Naive thymus-derived CD8-positive, alpha-beta T cell (primary cell): ENCODE measurements around the gene ACTBL2. TPM values are rescaled to one million over a fixed set of nuclear protein-coding genes. Genes with fewer than 3 reads are reported as not detected.

Experiments used
- ATAC-seq, 2 donors: fragments of 150-1000 bp; cut with Tn5 transposase in 1 of 2; sonication (Bioruptor Pico), chemical (Tn5 transposase) in 1 of 2; 1 replicate in 1 of 2; 2 replicates in 1 of 2; pipeline ENCODE4 v1.10.0; 2021; ENCODE audit warnings: mild to moderate bottlenecking in 2 of 2, moderate library complexity in 2 of 2
- POLR2A ChIA-PET: fragments of 350-600 bp; sonication (Branson Sonifier 250); formaldehyde crosslinking; loops from one replicate; lab custom pipeline; 2021; ENCODE audit warnings: antibody characterized with exemption; lab: Charles Lee
- DNase-seq, 10 donors: peaks; one replicate each; pipeline versions ENCODE4 v3.0.0 to v3.0.0-alpha.2; 2020 to 2022
- H3K27ac Mint-ChIP-seq, 10 donors: one replicate each; pipeline ENCODE4 v1.8.0; 2020 to 2022; ENCODE audit warnings: mild to moderate bottlenecking in 10 of 10, mixed read lengths in 10 of 10, moderate library complexity in 4 of 10, inconsistent platforms in 1 of 10
- H3K27me3 Mint-ChIP-seq, 5 donors: one replicate each; pipeline ENCODE4 v1.8.0; 2021 to 2022; ENCODE audit warnings: mixed read lengths in 5 of 5
- H3K36me3 Mint-ChIP-seq, 3 donors: one replicate each; pipeline ENCODE4 v1.8.0; 2020 to 2022; ENCODE audit warnings: mixed read lengths in 3 of 3, mild to moderate bottlenecking in 2 of 3, inconsistent platforms in 1 of 3
- H3K4me1 Mint-ChIP-seq, 4 donors: one replicate each; pipeline ENCODE4 v1.8.0; 2021 to 2022; ENCODE audit warnings: mixed read lengths in 4 of 4
- H3K4me3 Mint-ChIP-seq, 10 donors: one replicate each; pipeline ENCODE4 v1.8.0; 2020 to 2022; ENCODE audit warnings: mild to moderate bottlenecking in 10 of 10, mixed read lengths in 10 of 10, moderate library complexity in 6 of 10, inconsistent platforms in 1 of 10
- H3K9me3 Mint-ChIP-seq, 9 donors: one replicate each; pipeline ENCODE4 v1.8.0; 2020 to 2022; ENCODE audit warnings: mixed read lengths in 9 of 9, mild to moderate bottlenecking in 3 of 9, inconsistent platforms in 1 of 9, moderate library complexity in 1 of 9
- polyA plus RNA-seq, 3 donors: library from polyadenylated mRNA; unstranded; fragments of 300-500 nt; fragmentation: Illumina TruSeq; gene quantifications; one replicate each; pipeline ENCODE4 v1.2.3, GENCODE V29; 2021
- total RNA-seq, 8 experiments: library from RNA in 2 of 8; stranded (reverse) in 2 of 8; gene quantifications; one replicate each; pipeline ENCODE4 v1.2.3 and lab custom pipeline; 2021 to 2026

The ACTBL2 gene
- total and polyA plus RNA-seq, 5 experiments from 2014 or later = not detected

GRCh38 chr5:57505272-57506200 lies 22.9 kb upstream of the ACTBL2 start:
- ATAC-seq (no peak), DNase-seq (no peak)
- H3K36me3 Mint-ChIP-seq = no peaks in the 10 kb centered on the region
- POLR2A ChIA-PET = no interaction called here
- no peak overlapping the region for H3K4me3 Mint-ChIP-seq
- no peaks in the 10 kb centered on the region for H3K4me1 Mint-ChIP-seq
- H3K9me3 Mint-ChIP-seq = no peaks in the 10 kb centered on the region
- peaks cover 0 to 4% (median under 1%) of the 10 kb centered on the region in 5 donors for H3K27me3 Mint-ChIP-seq
- no peak overlapping the region for H3K27ac Mint-ChIP-seq

DNA sequence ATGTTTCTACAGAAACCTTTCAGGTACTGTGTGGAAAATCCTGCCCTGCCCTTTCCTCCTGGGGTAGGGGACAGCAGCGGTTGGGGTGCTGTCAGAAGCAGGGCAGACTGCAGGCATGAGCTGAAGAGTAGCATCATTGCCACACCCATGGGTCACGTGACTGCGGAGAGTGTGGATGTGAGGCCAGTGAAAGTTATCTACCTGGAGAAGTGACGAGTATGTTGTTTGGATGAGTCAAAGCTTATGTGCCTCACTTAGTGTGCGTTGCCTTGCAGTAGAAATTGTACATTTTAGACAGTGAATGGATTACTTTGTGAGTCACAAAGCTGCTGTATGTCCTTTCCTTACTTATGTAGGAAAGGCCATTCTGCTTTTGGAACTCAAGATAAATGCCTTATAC lies 21.7 kb upstream of the ACTBL2 start:
- Mint-ChIP-seq H3K27ac (no peak overlapping the region), H3K9me3 (no peaks in the 10 kb centered on the region), H3K4me3 (no peak overlapping the region), H3K4me1 (peaks cover 0 to 3% (median 0%) of the 10 kb centered on the region in 4 donors), H3K27me3 (peaks cover 0 to 4% (median 0%) of the 10 kb centered on the region in 5 donors), H3K36me3 (no peaks in the 10 kb centered on the region)
- ATAC-seq = no peak
- POLR2A ChIA-PET = no interaction called here
- no peak for DNase-seq

- peaks cover 0 to 9% (median 0%) of the 10 kb centered on the region in 4 donors for H3K4me1 Mint-ChIP-seq
- ATAC-seq (no peak), DNase-seq (no peak)
- no peak overlapping the region for H3K27ac Mint-ChIP-seq
- peaks cover 0 to 4% (median 0%) of the 10 kb centered on the region in 5 donors for H3K27me3 Mint-ChIP-seq
- no peak overlapping the region for H3K4me3 Mint-ChIP-seq
- POLR2A ChIA-PET = no interaction called here
- H3K36me3 Mint-ChIP-seq = no peaks in the 10 kb centered on the region
- H3K9me3 Mint-ChIP-seq = no peaks in the 10 kb centered on the region
Measured at GRCh38 chr5:57503433-57503832, 20.8 kb upstream of the ACTBL2 start.

DNA sequence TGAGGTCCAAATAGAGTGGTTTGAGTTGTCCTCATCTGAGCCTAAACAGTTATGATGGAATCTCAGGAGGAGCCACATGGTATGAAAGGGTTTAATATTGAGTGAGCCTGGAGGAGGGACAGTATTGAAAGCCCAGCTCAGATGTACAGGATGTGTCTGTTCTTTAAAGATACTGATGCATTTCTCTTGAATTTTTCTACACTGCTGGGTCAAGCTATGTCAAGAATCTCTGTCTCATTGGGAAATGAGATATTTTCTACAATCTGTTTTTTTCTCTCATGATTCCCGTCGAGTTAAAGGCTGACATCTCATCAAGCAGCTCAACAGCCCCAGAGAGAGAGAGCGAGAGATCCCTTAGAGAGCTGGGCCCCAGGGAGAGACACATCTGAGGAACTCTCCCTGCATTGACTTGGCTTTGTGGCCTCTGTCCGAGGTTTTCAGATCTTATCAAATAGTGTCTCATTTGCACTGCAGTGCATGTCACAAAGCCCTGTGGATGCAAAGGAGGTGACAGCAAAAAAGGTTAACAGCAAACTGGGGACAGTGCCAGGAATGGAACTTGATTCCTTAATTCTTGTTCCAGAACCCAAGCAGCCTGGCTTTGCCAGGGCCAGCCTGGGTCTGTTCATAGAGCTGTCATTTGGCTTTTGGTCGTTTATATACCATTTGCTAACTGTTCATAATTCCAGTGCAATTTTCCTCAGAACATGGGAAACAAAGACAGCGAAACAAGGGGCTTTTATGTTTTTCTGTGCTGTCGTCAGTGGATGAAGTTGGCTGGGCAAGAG lies 19.0 kb upstream of the ACTBL2 start:
- Mint-ChIP-seq H3K4me1 (peaks cover 0 to 11% (median 0%) of the 10 kb centered on the region in 4 donors), H3K27me3 (peaks cover 0 to 4% (median 0%) of the 10 kb centered on the region in 5 donors), H3K36me3 (no peaks in the 10 kb centered on the region), H3K4me3 (no peak overlapping the region), H3K27ac (peak overlapping the region in 2 of 10 donors; percentile 9 to 27), H3K9me3 (no peaks in the 10 kb centered on the region)
- DNase-seq (no peak), ATAC-seq (no peak)
- POLR2A ChIA-PET = no interaction called here

GRCh38 chr5:57499262-57500050 lies 16.8 kb upstream of the ACTBL2 start:
- ATAC-seq (no peak), DNase-seq (no peak)
- H3K27ac Mint-ChIP-seq = peak overlapping the region in 1 of 10 donors; percentile 70
- H3K4me1 Mint-ChIP-seq = peaks cover 6 to 23% (median 15%) of the 10 kb centered on the region in 4 donors
- no peaks in the 10 kb centered on the region for H3K36me3 Mint-ChIP-seq
- POLR2A ChIA-PET = no interaction called here
- peaks cover 0 to 4% (median 0%) of the 10 kb centered on the region in 5 donors for H3K27me3 Mint-ChIP-seq
- H3K4me3 Mint-ChIP-seq = peak overlapping the region in 6 of 10 donors; percentile 10 to 71 (median 44)
- H3K9me3 Mint-ChIP-seq = no peaks in the 10 kb centered on the region

GRCh38 chr5:57497733-57498132 lies 15.1 kb upstream of the ACTBL2 start:
- DNase-seq (no peak), ATAC-seq (no peak)
- POLR2A ChIA-PET = no interaction called here
- H3K27me3 Mint-ChIP-seq = peaks cover 0 to 5% (median 0%) of the 10 kb centered on the region in 5 donors
- H3K9me3 Mint-ChIP-seq = no peaks in the 10 kb centered on the region
- H3K4me1 Mint-ChIP-seq = peaks cover 10 to 28% (median 22%) of the 10 kb centered on the region in 4 donors
- no peaks in the 10 kb centered on the region for H3K36me3 Mint-ChIP-seq
- no peak overlapping the region for H3K27ac Mint-ChIP-seq
- H3K4me3 Mint-ChIP-seq = no peak overlapping the region

DNA sequence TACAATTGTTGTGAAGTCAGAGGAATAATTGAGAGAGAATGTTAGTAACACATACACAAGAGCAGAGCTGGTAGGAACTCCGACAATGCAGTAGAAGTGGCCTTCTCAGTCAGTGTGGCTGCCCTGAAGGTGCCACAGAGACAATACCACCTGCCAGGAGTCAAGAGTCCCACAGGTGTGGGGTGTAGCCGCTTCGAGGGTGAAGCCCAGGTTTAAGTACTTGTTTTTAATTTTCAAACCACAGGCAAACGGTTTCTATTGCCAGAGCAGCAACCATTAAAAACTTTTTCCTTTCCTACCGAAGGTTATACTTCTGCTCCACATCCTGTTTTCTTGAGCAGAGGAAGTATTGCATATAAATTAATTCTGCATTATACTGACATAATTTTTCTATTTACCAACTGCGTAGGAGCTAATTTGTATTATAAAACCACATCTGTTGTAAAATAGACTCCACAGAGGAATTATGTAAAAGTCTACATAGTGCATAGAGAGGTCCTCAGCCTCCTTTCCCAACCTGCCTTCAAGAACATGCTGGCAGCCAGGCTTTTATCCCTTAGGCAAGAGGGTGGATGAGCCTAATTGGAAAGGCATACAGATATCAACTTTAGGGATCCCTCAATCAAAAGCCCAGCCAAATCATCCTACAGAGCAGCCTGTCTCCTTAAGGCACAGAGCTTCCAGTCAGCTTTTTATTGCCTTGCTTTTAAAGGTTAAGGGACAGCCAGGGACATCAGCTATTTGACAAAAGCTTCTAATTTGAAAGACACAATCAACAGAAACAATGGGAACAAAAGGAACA lies 12.9 kb upstream of the ACTBL2 start:
- POLR2A ChIA-PET = no interaction called here
- H3K27me3 Mint-ChIP-seq = peaks cover 0 to 5% (median 0%) of the 10 kb centered on the region in 5 donors
- no peaks in the 10 kb centered on the region for H3K36me3 Mint-ChIP-seq
- peak overlapping the region in 6 of 10 donors; percentile 3 to 35 (median 15) for H3K4me3 Mint-ChIP-seq
- ATAC-seq (no peak), DNase-seq (peak in 1 of 10 donors; percentile 3)
- H3K4me1 Mint-ChIP-seq = peaks cover 10 to 28% (median 22%) of the 10 kb centered on the region in 4 donors
- no peaks in the 10 kb centered on the region for H3K9me3 Mint-ChIP-seq
- peak overlapping the region in 9 of 10 donors; percentile 52 to 85 (median 75) for H3K27ac Mint-ChIP-seq

DNA sequence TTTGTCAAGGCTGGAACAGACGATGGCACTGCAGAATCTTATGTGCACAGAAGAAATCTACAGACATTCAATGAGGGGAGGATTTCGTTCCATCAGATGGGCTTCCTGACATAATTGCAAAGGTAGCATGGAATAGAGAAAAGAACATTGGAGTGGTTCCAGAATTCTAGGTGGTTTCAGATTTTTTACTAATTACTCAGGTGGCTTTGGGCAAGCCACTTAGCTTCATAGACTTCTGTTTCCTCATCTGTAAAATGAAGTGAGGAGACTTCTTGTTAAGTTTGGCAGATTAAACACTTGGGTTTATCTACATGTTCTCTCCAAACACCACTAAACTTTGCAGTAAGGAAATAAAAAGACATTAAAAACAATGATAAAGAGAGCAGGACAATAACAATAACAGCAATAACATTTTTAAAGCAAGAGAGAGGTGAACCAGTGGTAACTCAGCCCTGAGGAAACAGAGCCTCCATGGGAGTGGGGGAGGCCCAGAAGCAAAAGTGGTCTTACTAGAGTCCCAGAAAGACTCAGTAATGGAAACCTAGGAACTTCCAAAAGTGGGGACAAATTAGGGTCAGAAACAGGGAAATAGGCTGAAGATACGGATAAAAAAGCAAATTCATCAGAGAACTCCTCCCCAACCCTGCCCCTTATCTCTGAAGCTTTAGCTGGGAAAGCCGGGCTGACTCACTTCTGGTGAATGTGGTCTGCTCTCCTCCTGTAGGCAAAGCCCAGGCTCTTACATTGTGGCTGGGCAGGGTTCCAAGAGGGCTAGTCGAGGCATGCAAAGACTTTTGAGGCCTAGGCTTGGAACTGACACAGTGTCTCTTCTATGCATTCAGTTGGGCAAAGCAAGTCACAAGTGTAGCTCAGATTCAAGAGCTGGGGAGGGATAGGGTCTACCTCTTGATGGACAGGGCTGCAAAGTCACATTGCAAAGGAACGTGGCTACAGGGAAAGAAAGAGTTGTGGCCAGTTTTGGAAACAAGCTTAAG lies 11.8 kb upstream of the ACTBL2 start:
- H3K4me3 Mint-ChIP-seq = peak overlapping the region in 7 of 10 donors; percentile 3 to 67 (median 35)

GRCh38 chr5:57493034-57493433 lies 10.4 kb upstream of the ACTBL2 start:
- POLR2A ChIA-PET = no interaction called here
- Mint-ChIP-seq H3K36me3 (no peaks in the 10 kb centered on the region), H3K27me3 (peaks cover 0 to 5% (median 0%) of the 10 kb centered on the region in 5 donors), H3K9me3 (no peaks in the 10 kb centered on the region), H3K27ac (no peak overlapping the region), H3K4me3 (no peak overlapping the region), H3K4me1 (peaks cover 10 to 22% (median 19%) of the 10 kb centered on the region in 4 donors)
- DNase-seq (no peak), ATAC-seq (no peak)

More for the DNA sequence above, 11.8 kb upstream of the ACTBL2 start:
- DNase-seq = peak in 1 of 10 donors; percentile 64
- POLR2A ChIA-PET = no interaction called here
- Mint-ChIP-seq H3K4me1 (peaks cover 10 to 25% (median 22%) of the 10 kb centered on the region in 4 donors), H3K9me3 (no peaks in the 10 kb centered on the region), H3K36me3 (no peaks in the 10 kb centered on the region), H3K27ac (peak overlapping the region in 9 of 10 donors; percentile 6 to 85 (median 58)), H3K27me3 (peaks cover 0 to 5% (median 0%) of the 10 kb centered on the region in 5 donors)
- no peak for ATAC-seq

DNA sequence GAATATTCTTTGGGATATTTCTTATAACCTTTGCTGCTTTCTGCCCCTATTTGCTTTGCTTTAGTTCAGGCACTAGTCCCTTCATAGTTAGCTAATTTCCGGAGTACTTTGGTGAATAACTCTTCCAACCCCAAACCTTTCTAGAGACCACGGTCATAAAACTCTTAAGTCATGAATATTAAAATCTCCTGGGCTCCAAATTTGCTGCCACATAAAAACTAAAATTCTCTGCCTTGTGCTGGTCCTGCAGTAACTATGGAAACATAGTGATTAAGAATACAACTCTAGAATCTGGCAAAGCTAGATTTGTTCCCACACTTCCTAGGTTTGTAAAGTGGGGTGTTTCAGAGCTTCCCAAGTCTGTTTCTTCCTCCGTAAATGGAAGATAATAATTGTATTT lies 10.0 kb upstream of the ACTBL2 start:
- no peak for ATAC-seq
- no peak overlapping the region for H3K27ac Mint-ChIP-seq
- peaks cover 0 to 5% (median 0%) of the 10 kb centered on the region in 5 donors for H3K27me3 Mint-ChIP-seq

More for the DNA sequence above, 10.0 kb upstream of the ACTBL2 start:
- DNase-seq = no peak
- no peak overlapping the region for H3K4me3 Mint-ChIP-seq
- no peaks in the 10 kb centered on the region for H3K36me3 Mint-ChIP-seq
- no peaks in the 10 kb centered on the region for H3K9me3 Mint-ChIP-seq
- peaks cover 10 to 22% (median 19%) of the 10 kb centered on the region in 4 donors for H3K4me1 Mint-ChIP-seq
- POLR2A ChIA-PET = no interaction called here
